Ovary (tissue), 3 donors: ENCODE data around the gene EGLN2.

Source experiments
- POLR2A ChIP-seq: fragments of 450-650 bp; IDR thresholded peaks from one replicate; pipeline ENCODE4 v1.6.1; 2017; ENCODE audit warnings: antibody characterized with exemption, mild to moderate bottlenecking, moderate library complexity
- TF ChIP-seq, protein P1 (sequence below), 3 donors: fragments of 450-650 bp in 2 of 3; fragments of 200-600 bp in 1 of 3; IDR thresholded peaks; one replicate each; pipeline versions ENCODE4 v1.5.1 to v1.8.0; 2016 to 2022; ENCODE audit warnings: antibody characterized with exemption in 3 of 3, mild to moderate bottlenecking in 1 of 3
- donor health status: DM: no; HTN: no; CAD: no.

DNA sequence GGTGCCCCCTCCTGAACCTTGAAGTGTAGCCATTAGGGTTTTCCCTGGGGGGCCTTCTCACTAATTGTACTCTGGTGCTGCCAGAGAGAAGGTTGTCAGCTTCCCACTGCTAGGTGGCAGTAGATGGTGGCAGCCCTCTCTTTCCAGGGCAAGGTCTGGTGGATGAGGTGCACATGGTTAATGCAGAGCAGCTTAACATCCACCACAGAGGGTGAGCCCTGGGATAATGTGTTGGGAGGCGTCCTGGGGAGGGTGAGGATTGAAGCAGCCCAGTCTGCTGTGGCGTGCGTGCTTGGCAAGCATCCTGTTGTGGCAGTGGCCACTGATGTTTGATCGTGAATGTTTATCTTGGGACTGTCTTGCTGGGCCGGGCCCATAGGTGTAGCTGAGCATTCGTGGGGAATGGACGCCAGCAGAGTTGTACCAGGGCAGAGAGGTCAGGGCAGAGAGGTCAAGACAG lies 5.8 kb downstream of the EGLN2 start:
- TF ChIP-seq, protein P1, sequence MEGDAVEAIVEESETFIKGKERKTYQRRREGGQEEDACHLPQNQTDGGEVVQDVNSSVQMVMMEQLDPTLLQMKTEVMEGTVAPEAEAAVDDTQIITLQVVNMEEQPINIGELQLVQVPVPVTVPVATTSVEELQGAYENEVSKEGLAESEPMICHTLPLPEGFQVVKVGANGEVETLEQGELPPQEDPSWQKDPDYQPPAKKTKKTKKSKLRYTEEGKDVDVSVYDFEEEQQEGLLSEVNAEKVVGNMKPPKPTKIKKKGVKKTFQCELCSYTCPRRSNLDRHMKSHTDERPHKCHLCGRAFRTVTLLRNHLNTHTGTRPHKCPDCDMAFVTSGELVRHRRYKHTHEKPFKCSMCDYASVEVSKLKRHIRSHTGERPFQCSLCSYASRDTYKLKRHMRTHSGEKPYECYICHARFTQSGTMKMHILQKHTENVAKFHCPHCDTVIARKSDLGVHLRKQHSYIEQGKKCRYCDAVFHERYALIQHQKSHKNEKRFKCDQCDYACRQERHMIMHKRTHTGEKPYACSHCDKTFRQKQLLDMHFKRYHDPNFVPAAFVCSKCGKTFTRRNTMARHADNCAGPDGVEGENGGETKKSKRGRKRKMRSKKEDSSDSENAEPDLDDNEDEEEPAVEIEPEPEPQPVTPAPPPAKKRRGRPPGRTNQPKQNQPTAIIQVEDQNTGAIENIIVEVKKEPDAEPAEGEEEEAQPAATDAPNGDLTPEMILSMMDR (IDR thresholded peaks at IDR 0.05): no peak
- TF ChIP-seq POLR2A: no peak
